Stimulated activated CD8-positive, alpha-beta memory T cell treated with anti-CD3 and anti-CD28 coated beads, Interleukin-4, amount 100 ng/mL, for 4 hours (primary cell): ENCODE measurements around the gene AKT1.

Source experiments
- DNase-seq, 2 donors: peaks; one replicate each; pipeline ENCODE4 v3.0.0-alpha.2; 2020; ENCODE audit warnings: low read depth in 2 of 2, low spot score in 1 of 2

AKT1 gene

DNA sequence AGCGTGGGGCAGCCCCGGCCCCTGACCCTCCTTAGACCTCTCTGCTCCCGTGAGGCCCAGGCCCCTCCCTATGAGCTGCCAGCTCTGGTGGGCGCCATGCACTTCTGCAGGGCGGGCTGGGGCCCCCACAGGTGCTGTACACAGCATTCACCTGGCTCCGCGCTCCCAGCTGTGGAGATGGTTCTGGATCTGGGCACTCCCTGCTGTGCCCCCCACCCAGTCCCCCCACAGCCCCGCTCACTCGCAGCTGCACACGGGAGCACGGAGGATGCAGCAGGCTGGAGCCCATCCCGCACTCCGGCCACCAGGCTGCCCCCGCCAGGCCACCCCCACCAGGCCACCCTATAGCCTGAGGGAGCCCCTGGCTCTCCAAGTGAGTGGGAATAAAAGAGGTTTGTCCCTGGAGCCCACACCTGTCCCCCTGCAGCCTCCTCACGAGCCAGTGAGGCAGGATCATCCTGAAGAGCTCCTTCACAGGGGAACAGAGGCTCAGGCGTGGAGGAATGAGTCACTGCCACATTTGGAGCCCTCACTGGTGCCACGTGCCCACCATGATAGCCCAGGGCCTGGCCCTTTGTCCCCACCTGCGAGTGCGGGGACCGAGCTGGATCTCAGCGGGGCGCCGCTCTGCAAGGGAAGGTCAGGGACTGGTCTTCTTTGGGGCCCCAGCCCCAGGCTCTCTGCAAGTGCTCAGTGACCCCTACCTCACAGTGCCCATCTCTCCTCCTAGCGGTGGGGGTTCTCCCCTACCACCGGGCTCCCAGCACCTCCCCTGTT, 69.6 kb downstream of the AKT1 start:
- no peak for DNase-seq

DNA sequence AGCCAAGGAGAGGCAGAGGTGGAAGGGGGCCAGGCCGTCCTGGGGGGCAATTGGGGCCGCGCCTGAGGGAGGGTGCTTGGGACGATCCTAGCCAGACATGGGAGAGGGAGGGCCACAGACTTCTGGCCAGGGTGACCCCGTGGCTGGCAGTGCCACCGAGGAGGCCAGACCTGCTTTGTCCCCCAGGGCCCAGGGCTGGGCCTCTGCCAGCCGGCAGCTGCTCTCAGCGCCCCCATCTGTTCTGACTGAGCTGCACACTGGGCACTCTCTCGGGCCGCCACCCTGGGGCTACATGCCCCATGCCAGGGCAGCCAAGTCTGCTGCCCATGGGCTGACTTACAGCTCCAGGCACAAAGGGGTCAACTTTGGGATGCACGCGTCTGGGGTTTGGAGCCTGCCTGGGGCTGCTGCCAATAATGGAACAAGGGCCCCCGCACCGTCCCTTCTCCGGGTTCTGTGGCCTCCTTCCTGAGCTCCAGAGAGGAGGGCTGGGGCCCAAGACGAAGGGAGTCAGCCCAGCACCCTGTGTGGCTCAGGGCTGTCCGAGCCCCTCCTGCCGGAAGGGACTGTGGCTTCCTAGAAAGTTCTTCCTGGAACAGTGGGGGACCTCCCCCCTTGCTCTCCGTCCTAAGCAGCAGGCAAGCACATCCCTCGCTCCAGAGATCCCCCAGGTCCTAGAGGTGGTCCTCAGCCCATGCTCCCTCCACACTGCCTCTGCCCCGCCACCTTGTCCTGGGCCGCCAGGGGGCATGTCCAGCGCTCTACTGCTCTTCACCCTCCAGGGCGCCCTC, 70.4 kb downstream of the AKT1 start:
- DNase-seq = no peak

DNA sequence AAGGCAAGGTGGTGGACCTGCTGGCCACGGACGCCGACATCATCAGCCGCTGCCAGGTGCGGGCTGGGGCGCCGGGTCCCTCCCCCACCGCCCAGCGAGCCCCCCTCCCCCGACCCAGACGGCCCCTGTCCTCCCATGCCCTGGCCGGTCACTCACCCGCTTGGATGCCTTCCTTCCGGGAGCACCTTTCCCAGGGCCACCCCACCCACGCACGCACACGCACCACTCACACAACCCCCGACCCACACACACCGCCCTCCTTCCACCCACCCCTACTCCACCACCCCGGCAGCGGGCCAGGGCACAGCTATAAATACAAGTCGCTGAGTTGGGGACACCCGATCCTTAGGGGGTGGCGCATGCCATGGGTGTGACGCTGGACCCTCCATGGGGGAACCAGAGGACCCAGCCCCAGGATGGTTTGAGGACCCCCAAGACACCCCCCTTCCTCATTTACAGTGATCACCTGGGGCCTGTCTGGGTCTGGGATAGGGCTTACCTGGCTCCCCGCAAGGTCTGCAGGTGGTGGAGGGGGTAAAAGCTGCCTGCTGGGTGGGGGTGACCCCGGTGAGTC, 71.1 kb downstream of the AKT1 start:
- DNase-seq = no peak

DNA sequence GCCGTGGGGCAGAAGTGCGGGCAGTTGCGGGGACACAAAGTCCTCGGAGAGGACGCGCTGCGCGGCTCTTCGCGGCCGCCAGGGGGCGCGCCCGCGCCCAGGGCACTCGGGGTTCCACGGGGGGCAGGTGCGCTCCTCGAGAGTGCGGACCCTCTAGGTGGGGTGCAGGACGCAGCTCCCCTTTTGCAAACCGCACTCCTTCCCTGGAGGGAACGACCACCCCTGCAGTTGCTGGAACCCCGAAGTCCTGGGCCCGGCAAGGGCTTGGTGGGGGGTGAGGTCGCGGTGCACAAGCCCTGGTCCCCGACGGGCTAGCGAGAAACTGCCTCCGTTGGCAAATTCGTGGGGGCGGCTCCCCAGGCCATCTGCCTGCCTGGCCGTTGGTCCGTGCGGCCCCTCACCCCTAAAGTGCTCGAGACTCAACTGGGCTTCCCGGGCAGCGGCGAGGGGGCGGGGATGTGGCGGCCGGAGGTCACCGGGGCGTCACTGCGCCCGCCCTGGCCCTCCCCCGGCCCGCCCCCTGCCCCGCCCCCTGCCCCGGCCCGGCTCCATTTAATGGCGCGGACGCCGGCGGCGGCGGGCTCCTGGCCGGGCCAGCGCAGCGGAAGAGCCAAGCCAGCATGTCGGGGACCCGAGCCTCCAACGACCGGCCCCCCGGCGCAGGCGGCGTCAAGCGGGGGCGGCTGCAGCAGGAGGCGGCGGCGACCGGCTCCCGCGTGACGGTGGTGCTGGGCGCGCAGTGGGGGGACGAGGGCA, 71.7 kb downstream of the AKT1 start, which contains the start of gene ADSS1:
Gene ADSS1 (plus strand): TSS at position 579 of the 756 bp plus-strand sequence. CDS start 42 bp downstream, at position 621.
- DNase-seq = peak; percentile 13 to 33

DNA sequence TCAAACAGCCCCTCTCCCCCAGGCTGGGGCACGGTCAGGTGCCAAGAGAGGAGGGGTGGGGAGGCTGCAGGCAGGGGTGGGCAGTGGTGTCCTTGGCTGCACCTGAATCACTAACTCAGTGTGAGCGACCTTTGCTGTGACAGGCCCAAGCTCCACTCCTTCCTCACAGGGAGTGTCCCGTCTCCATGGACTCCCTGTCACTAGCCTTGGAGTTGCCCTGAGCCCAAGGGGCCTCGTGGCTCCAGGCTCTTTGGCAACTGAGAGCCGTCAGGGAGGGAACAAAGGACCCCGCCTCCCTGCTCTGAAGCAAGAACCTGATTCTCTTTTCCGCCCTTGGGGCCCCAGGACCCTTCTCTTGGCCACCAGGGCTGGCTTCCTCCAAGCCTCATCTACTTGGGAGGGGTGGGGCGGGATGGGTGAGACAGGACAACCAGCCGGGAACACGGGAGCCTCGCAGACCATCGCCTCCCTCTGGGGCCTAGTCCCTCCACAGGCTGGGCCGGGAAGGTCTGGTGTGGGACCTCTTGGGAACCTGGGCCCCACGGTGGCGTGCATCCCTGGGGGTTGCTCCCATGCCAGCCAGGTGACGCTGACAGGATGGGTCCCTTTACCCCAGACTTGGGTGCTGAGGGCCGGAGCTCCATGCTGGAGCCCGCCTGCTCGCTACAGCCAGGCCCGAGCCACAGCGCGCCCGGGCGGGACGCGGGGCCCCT, 72.5 kb downstream of the AKT1 start:
- DNase-seq = no peak

DNA sequence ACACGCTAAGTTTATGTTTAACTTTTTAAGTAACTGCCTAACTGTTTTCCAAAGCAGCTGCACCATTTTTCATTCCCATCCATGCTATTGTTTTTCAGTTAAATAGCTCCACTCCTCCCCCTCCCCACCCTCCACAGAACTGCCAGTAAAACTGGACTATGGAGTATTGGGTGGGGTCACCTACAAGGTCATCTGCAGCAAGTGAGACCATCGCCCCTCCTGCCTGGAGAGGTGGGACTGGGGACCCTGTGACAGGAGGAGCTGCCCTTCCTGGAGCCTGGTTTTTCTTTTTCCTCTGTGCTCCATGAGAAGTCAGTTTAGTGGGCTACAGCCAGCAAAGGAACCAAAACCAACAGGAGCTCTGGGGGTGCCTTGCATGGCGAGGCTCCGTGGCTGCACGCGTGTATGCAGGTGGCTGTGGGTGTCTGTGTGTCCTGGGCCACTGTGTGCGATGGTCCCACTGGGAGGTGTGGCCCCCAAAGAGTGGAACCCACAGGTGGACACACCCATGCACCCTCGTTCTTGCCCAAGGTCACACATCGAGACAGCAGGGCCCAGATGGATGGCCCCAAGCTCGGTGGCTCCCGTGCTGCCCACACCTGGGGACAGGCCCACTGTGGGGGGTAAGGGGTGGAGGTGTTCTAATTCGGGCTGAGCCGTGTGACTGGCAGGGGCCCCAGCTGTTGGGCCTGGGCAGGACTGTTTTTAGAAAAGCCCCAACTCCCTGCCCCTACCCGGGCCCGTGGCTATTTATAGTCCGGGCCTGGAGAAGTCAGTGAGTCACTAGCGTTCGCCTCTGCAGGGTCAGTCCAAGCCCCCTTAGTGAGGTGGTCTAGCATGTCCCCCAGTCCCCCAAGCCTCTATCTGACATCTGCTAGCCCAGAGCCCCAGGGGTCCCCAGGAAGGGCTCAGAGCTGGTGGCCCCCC, 73.8 kb downstream of the AKT1 start:
- no peak for DNase-seq
